Measurements from ENCODE around the gene RASGRP1.

- TF ChIP-seq CTCF (optimal IDR thresholded peaks at IDR 0.05 in 1 of 3, IDR thresholded peaks at IDR 0.05 in 1 of 3, conservative IDR thresholded peaks at IDR 0.05 in 1 of 3; ENCODE audit: extremely low read depth in 1 of 3, insufficient read depth in 2 of 3, low read length in 3 of 3) (no peak), EZH2 (IDR thresholded peaks at IDR 0.05; ENCODE audit: low read length) (no peak)
Measured at GRCh38 chr15:38560456-38560926, 4.1 kb downstream of the RASGRP1 start.

Data from keratinocyte (primary cell).